HG03442 (cell line): ENCODE results near the gene UBR4.
"Not testable (repeated sequence)": the region's sequence is repeated elsewhere in the genome, so short reads cannot be mapped to it uniquely, and the experiment has no call there.

Source experiments
- ATAC-seq: cut with Tn5 transposase; IDR thresholded peaks from one replicate; pipeline ENCODE4 v1.9.1; 2021; ENCODE audit warnings: mild to moderate bottlenecking, moderate library complexity; ENCODE audit not compliant: unreplicated experiment

Gene UBR4

DNA sequence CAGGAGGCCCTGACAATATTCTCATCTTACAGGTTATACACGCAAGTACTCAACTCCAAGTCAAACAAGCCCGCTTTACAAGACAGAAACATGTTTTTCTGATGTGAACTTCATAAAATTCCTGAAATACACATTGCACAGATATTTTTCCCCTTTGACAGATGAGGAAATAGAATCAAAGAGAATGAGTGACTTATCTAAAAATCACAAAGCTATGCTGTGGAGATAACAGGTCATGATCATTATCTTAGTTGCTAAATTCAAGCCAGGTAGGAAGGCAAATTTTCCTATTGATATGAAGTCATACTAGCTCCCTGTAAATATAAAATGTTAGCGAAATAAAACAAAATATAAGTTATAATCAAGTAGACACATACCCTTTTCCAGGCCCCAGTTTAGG lies 18.3 kb downstream of the UBR4 start:
- no peak for ATAC-seq

DNA sequence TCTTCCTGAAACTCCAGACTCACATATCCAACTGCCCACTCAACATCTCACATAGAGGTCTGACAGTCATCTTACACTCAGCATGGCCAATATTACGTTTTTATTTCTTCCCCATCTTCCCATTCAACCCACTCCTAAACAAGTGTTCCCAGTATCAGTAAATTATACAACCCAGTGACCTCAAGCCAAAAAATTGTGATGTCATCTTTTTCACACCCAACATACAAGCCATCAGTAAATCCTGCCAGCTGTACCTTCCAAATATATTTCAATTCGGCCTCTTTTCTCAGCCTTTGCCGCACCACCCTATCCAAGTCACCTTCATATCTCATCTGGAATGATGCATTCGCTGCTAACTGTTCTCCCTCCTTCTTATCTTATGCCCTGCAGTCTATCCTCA lies 19.6 kb downstream of the UBR4 start:
- no peak for ATAC-seq

DNA sequence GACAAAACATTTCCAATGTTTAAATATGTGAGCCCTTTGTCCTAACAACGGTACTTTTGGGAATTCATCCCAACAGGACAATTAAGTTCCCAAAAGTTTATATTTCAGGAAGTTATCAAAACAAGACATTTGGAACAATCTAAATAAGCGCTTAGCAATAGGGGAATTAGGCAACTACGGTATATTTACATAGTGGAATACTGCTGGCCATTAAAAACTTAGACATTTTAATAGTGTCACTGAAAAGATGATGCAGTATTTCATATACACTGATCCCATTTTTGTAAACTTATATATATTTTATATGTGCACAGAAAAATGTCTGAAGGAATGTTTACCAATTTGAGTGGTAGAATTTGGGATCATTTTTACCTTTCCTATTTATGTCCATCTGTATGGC lies 20.8 kb downstream of the UBR4 start:
- no peak for ATAC-seq

DNA sequence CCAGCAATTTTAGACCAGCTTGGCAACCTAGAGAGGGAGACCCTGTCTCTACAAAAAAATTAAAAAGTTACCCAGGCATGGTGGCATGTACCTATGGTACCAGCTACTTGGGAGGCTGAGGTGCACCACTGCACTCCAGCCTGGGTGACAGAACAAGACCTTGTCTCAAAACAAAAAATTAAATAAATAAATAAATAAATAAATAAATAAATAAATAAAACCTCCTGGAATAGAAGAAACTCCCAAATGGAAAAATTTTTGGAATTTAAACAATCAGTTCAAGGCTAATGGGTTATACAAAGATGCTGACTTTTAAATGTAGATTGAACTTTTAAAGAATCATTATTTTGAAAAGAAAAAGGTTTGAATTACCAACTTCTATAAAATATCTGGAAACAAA lies 22.2 kb downstream of the UBR4 start:
- no peak for ATAC-seq

DNA sequence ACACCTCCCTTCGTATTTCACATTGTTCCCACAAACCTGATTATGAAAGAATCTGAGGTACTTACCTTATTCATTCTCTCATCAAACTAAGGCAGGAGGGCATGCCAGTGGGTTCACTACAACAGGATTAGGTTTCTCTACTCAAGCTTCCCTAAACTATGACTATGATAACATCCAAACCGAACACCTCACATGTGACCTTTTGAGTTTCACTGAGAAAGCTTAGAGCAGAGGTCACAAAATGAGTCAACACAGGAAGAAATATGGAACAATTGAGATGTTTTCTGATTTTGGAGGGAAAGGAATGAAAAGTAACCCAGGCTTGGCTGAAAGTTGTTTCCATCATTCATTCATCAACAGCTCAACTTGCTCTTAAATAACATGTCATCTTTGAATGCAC lies 24.1 kb downstream of the UBR4 start:
- no peak for ATAC-seq

DNA sequence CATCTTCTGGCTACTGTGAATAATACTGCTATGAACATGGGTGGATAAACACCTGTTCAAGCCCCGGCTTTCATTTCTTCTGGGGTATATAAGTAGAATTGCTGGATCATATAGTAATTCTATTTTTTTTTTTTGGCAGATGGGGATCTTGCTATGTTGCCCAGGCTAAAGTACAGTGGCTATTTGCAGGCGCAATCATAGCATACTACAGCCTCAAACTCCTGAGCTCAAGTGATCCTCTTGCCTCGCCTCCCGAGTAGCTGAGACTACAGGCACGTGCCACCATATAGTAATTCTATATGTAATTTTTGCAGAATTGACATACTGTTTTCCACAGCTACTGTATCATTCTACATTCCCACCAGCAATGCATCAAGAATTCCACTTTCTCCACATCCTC lies 27.8 kb downstream of the UBR4 start:
- ATAC-seq, result no peak

DNA sequence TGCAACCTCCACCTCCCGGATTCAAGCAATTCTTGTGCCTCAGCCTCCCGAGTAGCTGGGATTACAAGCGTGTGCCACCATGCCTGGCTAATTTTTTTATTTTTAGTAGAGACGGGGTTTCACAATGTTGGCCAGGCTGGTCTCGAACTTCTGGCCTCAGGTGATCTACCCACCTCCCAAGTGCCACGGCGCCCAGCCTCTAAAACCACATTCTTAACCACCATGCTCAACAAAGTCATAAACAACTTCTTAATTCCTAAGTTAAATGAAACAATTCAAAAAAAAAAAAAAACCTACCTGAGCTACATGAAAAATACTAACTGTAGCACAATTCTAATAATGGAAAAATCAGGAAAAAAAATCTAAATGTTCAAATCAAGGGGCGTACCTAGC lies 29.8 kb downstream of the UBR4 start:
- ATAC-seq, result not testable (repeated sequence)

DNA sequence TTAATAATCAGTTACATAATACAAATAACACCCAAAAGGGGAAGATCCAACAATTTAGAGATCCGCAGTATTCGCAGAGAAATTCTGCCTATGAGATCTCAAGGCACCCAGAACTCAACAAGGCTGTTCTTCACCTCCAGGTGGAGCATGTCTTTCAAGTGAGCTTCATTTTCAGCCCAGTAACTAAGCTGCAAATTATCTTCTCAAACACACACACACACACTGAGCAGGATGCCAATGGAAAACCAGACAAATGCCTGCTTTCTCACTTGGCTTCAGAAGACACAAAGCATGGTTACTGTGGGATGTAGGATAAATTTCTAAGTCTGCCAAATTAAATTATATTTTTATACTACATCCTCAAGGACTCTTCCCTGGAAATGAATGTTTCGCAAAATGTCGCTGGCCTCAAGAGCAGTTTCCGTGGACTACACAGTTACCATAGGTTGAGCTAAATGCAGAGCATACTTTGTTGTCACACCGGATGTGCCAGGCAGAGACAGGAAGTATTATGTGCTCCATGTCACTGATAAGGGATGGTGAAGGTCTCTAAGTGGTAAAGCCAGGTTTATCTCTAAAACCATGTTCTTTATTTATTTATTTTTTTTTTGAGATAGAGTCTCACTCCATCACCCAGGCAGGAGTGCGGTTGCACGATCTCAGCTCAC lies 30.3 kb downstream of the UBR4 start:
- no peak for ATAC-seq

DNA sequence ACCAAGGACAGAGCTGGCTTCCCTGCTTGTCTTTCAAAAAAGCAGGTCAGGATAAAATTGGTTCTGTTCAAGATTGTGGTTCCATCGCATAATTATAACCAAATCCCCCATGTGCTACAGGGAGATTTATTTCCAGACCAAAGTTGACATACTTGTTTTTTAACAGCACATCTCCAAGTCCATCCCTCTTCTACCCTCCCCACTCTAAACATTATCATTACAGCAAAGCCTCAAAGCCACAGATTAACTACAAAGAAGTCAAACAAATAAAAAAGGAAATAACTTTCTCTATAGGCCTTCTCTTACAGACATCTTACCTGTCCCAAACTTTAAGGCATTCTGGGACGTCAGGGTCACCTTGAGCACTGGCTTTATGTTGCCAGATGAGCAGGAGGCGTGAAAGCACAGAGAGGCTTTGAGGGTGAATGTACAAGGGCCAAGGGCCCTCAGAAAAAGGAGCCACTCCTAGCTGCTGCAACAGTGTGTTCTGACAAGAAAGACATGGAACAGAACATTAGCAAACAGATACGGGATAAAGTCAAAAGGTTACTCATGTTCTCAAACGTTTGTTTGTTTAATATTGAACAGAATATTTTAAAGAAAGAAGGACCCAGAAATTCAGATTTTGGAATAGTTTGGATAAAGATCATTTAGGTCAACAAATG lies 31.2 kb downstream of the UBR4 start:
- no peak for ATAC-seq

DNA sequence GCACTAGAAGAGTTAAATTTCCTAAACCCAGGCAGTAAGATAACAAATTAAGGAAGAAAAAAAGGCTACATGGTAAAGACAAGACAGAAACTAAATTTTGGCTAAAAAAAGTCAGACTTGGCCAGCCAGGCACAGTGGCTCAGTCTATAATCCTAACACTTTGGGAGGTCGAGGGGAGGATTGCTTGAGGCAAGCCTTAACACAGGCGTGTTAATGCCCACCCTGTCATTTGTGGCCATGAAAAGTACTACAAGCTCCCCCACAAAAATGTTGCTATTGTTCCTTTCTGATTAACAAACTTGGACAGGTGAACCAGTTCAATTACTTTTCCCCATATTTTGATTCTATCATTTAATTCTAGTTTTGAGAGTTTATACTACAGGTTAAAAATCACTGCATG lies 32.3 kb downstream of the UBR4 start:
- ATAC-seq, result no peak

DNA sequence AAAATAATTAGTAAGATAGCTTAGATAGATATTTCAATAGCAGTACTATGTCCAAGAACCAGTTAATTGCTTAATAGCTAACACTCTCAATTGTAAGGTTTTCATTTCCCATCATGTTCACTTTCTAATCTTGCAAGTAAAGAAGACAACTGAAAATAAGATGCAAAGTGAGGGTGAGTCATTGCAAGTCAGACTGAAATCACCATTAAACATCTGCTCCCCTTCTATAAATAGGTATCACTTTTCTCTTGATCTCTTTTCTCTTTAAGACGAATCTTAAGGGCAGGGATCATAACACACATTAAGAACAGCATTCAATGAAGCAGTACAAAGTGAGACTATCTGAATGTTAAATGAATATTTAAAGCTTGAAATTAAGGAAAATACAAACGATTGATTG lies 40.4 kb downstream of the UBR4 start:
- no peak for ATAC-seq

DNA sequence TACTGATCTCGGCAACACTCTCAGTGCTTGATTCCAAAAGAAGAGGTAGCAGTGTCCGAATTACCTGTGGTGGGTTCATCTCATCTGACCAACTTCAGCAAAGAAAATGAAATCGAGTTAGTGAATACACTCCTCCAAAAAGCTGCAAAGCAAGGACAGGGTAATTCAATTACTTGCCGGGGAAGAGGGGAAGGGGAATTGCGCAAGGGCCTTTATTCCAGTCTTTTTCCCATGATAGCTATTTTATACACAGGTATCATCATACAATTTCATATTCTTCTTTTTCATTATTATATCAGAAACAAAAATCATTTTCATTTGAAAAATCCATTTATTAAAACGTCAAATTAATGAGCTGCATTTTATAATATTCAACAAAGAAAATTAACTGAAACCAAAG lies 42.9 kb downstream of the UBR4 start:
- ATAC-seq, result no peak

DNA sequence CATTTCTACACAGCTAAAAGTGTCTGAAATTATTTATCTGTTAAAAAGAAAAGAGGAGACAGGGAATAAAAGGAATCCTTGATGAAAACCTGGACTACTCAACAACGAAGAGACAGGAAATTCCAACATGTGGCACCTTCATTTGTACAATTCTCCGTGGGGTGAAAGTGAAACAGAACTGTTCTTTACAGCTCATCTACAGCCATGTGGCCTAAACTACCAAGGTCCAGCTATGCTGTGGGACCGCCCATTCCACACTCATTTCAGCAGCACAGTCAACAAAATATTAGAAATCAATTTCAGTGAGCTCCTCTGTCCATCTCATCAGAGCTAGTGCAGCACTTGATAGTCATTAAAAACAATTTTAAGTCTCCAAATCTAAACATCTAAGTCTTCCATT lies 44.0 kb downstream of the UBR4 start:
- ATAC-seq, result no peak

DNA sequence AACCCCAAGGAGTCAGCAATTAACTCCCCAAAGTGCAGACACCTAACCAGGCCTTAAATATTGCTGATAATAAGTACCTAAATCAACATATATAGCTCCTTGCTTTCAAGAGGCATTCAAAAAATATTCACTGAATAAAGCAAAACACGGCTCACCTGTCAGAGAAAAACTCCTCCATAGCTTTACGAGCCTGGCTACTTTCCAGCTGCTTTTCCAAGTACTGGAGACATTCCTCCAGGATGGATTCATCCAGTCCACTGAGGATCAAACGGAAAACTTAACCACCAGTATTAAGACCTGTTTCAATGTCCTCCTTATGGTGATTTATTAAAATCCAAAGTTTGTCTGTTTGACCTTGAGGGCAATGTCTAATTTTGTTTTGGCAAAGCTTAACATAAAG lies 44.6 kb downstream of the UBR4 start:
- no peak for ATAC-seq

DNA sequence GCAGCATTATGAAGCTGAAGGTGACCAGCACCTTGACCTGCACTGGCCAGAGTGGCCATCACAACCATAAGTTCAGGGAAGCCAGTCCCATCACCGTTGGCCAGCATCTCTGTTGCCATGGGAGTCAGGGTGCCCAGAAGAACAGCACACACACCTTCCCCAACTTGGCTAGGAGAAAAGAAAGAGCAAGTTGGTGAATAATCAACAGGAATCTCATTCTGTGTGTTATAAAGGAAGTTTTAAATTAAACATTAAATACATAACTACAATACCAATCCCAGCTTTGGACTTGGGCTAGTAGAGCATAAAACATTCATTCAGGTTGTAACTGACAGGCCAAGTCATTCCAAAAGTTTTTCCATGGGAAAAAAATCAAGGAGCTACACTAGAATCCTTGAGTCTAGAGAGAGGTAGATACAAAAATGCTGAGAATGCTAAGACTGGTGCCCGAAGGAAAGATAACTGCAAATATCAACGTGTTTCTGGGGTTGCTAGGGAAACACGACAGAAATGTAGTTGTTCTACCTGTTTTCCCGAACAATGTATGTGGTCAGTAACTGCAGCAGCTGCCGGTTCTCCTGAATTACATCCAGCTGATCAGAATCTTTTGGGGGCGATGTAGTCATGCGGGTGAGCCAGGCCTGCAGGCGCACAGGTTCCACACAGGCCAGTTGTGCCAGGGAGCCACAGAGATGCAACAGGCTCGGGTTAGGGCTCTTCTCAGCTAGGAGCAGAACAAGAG lies 45.6 kb downstream of the UBR4 start:
- ATAC-seq, result no peak

DNA sequence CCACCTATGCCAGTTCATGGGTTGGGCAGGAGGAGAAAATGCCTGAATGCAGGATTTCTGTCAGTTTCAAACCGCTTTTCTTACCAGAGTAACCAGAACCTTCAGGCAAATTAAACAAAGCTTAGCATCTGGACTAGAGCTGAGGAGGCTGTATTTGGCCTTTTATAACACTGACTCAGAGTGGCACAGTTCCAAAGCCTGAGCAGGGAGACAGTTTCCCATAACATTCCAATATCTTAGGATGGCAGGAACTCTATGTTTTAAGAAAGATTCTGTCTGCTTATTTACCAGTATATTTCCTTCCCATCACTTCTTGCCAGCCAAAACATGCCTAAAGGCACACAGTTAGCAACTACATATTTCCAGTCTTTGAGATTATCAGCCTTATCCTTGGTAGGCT lies 46.8 kb downstream of the UBR4 start:
- no peak for ATAC-seq

DNA sequence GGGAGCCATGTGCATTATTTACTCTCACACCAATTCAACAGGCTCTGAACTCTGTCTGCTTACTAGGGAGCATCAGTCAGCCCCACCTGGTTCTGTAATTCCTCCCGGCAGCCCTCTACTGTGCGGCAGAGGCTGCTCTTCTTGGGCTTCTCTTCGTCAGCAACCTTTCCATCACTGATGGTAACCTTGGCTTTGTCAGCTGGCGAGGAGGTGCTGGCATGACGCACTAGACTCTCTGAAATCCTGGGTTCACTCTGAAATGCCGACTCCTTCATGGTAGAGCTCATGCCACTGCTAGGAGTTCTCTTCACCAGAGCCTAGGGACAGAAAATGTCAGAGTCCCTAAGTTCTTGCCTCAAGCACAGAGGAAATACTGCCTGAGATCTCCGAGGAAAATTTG lies 49.2 kb downstream of the UBR4 start:
- ATAC-seq, result no peak

DNA sequence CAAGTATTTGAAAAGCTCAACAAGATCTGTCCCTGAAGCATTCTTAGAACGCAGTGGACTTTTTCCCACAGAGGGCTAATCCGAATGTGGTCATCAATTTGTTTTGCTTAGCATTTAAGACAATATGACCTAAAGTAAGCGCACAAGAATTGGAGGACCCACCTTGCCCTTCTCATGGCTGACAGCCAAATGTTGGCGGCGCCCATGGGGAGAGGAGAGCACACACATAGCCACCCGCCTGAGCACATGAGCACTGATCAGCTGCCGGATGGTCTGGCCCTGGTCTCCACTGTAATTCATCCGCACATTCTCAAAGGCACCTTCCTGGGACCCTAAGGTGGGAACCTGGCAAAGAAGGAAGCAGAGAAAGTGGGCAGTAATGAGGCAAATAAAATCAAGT lies 52.4 kb downstream of the UBR4 start:
- no peak for ATAC-seq

DNA sequence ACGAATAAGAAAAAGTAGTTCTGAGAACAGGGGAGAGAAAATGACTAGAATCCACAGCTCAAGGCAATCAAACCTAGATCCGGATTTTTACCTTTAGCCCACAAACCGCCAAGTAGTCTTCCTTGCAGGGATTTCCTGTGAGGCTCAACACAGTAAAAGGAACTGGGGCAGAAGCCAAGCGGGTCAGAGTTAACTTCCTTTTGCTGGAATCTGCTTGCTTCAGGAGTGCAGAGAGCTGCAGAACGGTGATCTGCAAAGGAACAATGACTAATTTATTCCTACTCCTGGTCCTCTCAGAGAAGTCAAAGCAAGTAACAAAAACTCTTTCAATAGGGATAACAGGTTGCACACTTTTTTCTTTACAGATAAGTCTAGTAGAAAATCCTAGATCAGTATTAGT lies 53.4 kb downstream of the UBR4 start:
- ATAC-seq, result no peak

DNA sequence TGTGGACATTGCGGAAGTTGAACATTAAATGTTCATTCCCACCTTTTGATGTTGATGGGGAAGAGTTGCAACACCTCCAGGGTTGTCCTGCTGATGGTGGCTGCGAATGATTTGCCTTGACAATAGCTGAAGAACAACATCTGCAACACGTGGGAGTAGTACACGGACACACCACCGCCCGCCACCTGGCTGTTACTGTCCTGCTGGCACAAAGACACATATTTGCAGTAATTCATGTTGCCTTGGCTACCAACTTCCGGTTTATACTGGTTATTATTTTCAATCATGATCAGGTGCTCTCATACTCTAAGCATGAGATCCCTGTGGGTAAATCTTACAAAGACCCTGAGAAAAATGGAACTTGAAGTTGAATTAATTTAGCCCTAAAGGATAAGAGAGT lies 55.2 kb downstream of the UBR4 start:
- ATAC-seq, result no peak

DNA sequence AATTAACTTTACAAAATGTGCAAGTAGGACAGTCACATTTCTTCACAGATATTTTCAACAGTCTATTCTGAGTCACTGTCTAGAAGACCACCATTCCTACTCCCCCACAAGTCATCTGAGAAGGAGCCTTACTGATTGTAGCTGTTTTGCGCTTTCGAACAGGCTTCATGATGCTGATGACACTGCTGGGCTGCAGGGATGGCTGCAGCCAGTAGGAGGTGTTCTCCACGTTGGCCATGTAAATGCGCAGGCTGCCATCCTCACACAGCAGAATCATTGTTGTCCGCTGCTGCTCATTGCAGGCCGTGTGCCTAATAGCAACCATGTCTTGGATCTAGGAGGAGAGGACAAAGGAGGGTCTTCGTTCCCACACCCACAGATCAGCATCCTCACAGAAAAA lies 56.9 kb downstream of the UBR4 start:
- no peak for ATAC-seq

DNA sequence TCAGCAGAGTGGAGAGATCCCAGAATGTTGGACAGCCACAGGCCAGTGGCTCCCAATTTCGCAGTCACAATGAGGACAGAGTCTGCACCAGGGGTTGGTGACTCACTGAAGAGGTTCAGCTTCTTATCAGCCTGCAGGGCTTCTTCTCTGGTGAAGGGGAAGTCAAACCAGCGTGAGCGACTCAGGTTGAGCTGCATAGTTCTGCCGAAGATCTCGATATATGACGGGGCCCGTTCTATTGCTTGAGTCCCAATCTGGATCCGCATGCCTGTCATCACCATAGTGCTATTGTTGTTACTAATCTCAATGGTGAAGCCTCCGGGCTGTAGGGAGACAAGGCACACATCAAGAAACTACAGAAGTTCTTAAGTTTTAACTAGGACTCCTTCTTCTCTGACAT lies 58.5 kb downstream of the UBR4 start:
- ATAC-seq, result no peak
